Mesothelial cell of epicardium (in vitro differentiated cells): ENCODE data around the gene RPS3. TPM values are rescaled to one million over a fixed set of nuclear protein-coding genes. Genes with fewer than 3 reads are reported as not detected.
"Not testable (repeated sequence)": the region's sequence is repeated elsewhere in the genome, so short reads cannot be mapped to it uniquely, and the experiment has no call there.

Experiments used
- DNase-seq, 2 experiments: peaks; one replicate each; pipeline ENCODE4 v3.0.0; 2021; ENCODE audit warnings: low spot score in 2 of 2; ENCODE audit not compliant: unreplicated experiment in 2 of 2
- H3K27ac Mint-ChIP-seq: 2 replicates; pipeline ENCODE4 v1.8.0; 2021; ENCODE audit warnings: mixed read lengths
- H3K27me3 Mint-ChIP-seq: 2 replicates; pipeline ENCODE4 v1.8.0; 2021; ENCODE audit warnings: low read depth, mixed read lengths
- H3K36me3 Mint-ChIP-seq: 2 replicates; pipeline ENCODE4 v1.8.0; 2021; ENCODE audit warnings: mixed read lengths
- H3K4me1 Mint-ChIP-seq: 2 replicates; pipeline ENCODE4 v1.8.0; 2021; ENCODE audit warnings: mixed read lengths
- H3K4me3 Mint-ChIP-seq: 2 replicates; pipeline ENCODE4 v1.8.0; 2021; ENCODE audit warnings: mild to moderate bottlenecking, moderate library complexity, mixed read lengths
- H3K9me3 Mint-ChIP-seq: 2 replicates; pipeline ENCODE4 v1.8.0; 2021; ENCODE audit warnings: mixed read lengths
- total RNA-seq: library from RNA; stranded (reverse); gene quantifications from 3 replicates; pipeline ENCODE4 v1.2.1, GENCODE V29; 2021
- TF ChIP-seq, protein P1 (sequence below): fragments of 200-600 bp; sonication (generic); IDR thresholded peaks from one replicate; pipeline ENCODE4 v1.5.0; 2021; ENCODE audit warnings: antibody characterized with exemption; ENCODE audit not compliant: unreplicated experiment

The RPS3 gene
- total RNA-seq, 1 donor from 2014 or later, result 2,848 TPM

DNA sequence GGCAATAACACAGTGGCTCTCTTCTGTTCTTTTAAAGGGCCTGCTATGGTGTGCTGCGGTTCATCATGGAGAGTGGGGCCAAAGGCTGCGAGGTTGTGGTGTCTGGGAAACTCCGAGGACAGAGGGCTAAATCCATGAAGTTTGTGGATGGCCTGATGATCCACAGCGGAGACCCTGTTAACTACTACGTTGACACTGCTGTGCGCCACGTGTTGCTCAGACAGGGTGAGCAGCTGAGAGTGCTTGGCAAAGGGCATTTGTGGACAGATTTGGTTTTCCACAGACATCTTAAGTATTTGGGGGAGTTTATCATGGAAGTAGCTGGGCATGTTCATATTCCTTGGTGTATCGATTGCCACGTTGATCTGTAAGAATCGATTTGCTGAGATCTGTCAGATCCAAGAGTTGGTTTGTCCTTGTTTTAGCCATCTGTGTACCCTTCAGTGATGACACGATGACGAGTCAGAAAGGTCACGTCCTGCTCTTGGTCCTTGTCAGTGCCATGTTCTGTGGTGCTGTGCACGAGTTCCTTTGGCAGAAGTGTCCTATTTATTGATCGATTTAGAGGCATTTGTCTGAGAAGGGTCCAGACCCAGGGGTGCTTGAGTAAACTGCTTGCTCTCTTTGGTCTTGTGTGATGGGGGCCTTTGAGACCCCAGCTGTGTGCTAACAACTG lies 4.8 kb downstream of the RPS3 start:
- no peak for DNase-seq
- Mint-ChIP-seq H3K4me1 (peaks cover 31% of the 10 kb centered on the region), H3K27ac (no peak overlapping the region), H3K36me3 (peaks cover 50% of the 10 kb centered on the region), H3K9me3 (no peaks in the 10 kb centered on the region), H3K27me3 (no peaks in the 10 kb centered on the region), H3K4me3 (no peak overlapping the region)
- TF ChIP-seq, protein P1, sequence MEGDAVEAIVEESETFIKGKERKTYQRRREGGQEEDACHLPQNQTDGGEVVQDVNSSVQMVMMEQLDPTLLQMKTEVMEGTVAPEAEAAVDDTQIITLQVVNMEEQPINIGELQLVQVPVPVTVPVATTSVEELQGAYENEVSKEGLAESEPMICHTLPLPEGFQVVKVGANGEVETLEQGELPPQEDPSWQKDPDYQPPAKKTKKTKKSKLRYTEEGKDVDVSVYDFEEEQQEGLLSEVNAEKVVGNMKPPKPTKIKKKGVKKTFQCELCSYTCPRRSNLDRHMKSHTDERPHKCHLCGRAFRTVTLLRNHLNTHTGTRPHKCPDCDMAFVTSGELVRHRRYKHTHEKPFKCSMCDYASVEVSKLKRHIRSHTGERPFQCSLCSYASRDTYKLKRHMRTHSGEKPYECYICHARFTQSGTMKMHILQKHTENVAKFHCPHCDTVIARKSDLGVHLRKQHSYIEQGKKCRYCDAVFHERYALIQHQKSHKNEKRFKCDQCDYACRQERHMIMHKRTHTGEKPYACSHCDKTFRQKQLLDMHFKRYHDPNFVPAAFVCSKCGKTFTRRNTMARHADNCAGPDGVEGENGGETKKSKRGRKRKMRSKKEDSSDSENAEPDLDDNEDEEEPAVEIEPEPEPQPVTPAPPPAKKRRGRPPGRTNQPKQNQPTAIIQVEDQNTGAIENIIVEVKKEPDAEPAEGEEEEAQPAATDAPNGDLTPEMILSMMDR, result no peak

DNA sequence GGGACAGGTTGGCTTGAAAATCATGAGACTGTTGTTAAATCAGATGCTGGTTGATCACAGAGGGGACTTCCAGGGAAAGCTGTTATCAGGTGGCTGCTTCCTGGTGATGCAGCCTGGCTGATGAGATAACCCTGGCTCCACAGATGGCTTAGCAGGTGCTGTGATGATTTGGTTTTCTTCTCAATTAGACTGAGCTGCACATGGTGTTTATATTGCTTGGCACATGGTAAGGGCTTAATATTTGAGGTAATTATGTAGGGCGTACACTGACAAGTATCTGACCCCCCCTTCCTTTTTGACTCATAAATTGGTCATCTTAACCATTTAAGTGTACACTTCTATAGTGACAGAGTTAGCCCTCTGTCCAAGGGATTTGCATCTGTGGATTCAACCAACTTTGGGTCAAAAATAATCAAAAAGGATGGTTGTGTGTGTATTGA lies 7.0 kb downstream of the RPS3 start:
- TF ChIP-seq, protein P1, result no peak
- no peak overlapping the region for H3K27ac Mint-ChIP-seq
- peaks cover 48% of the 10 kb centered on the region for H3K36me3 Mint-ChIP-seq

DNA sequence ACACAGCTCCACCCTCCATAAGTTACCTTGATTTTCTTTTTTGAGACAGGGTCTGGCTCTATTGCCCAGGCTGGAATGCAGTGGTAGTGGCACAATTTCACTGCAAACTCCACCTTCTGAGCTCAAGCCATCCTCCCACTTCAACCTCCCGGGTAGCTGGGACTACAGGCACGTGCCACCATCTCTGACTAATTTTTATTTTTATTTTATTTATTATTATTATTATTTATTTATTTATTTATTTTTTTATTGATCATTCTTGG lies 9.6 kb downstream of the RPS3 start:
- TF ChIP-seq, protein P1, result no peak
- Mint-ChIP-seq H3K9me3 (no peaks in the 10 kb centered on the region), H3K36me3 (peaks cover 30% of the 10 kb centered on the region), H3K4me1 (no peaks in the 10 kb centered on the region), H3K27me3 (no peaks in the 10 kb centered on the region), H3K4me3 (no peak overlapping the region), H3K27ac (no peak overlapping the region)
- no peak for DNase-seq

More for the DNA sequence above, 7.0 kb downstream of the RPS3 start:
- Mint-ChIP-seq H3K4me1 (peaks cover 20% of the 10 kb centered on the region), H3K9me3 (no peaks in the 10 kb centered on the region), H3K4me3 (no peak overlapping the region), H3K27me3 (no peaks in the 10 kb centered on the region)
- no peak for DNase-seq

DNA sequence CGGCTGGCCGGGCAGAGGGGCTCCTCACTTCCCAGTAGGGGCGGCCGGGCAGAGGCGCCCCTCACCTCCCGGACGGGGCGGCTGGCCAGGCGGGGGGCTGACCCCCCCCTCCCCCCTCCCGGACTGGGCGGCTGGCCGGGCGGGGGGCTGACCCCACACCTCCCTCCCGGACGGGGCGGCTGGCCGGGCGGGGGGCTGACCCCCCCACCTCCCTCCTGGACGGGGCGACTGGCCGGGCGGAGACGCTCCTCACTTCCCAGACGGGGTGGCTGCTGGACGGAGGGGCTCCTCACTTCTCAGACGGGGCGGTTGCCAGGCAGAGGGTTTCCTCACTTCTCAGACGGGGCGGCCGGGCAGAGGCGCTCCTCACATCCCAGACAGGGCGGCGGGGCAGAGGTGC lies 10.7 kb downstream of the RPS3 start:
- H3K36me3 Mint-ChIP-seq, result peaks cover 26% of the 10 kb centered on the region
- H3K27ac Mint-ChIP-seq, DNase-seq, H3K9me3 Mint-ChIP-seq, H3K4me3 Mint-ChIP-seq, H3K27me3 Mint-ChIP-seq, H3K4me1 Mint-ChIP-seq: not testable (repeated sequence)

DNA sequence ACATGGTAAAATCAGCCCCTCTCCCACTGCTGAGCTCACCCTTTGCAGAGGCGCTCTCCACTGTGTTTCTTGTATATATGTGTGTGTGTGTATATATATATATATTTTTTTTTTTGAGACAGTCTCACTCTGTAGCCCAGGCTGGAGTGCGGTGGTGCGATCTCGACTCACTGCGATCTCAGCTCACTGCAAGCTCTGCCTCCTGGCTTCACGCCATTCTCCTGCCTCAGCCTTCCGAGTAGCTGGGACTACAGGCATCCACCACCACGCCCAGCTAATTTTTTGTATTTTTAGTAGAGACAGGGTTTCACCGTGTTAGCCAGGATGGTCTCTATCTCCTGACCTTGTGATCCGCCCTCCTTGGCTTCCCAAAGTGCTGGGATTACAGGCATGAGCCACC lies 13.8 kb downstream of the RPS3 start:
- H3K27ac Mint-ChIP-seq, H3K9me3 Mint-ChIP-seq, H3K4me3 Mint-ChIP-seq, DNase-seq, H3K27me3 Mint-ChIP-seq, H3K4me1 Mint-ChIP-seq: not testable (repeated sequence)
- peaks cover 19% of the 10 kb centered on the region for H3K36me3 Mint-ChIP-seq

DNA sequence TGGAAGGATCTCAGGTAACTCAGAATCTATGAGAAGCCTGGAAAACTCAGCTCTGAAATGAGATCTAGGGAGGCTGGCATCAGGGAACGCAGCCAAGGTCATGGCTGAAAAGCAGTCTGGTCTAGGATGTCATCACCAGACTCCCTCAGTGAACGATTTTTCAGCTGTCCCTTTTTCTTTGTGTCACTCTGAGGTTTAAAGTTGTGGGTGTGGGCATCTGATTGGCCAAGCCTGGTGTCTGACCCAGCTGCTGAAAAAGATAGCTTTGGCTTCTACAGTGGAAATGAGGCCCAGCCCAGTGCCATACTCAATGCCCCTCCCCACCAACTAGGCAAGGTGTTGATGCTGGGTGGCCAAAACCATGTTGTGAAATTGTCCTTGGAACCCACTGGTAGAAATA lies 14.5 kb downstream of the RPS3 start:
- DNase-seq, result no peak
- Mint-ChIP-seq H3K9me3 (no peaks in the 10 kb centered on the region), H3K4me3 (no peak overlapping the region), H3K27ac (no peak overlapping the region), H3K36me3 (peaks cover 16% of the 10 kb centered on the region), H3K27me3 (no peaks in the 10 kb centered on the region), H3K4me1 (no peaks in the 10 kb centered on the region)
- TF ChIP-seq, protein P1, result no peak
